ENCODE measurements around the gene ZFTA.
"Not testable (repeated sequence)": the region's sequence is repeated elsewhere in the genome, so short reads cannot be mapped to it uniquely, and the experiment has no call there.

The ZFTA gene

DNA sequence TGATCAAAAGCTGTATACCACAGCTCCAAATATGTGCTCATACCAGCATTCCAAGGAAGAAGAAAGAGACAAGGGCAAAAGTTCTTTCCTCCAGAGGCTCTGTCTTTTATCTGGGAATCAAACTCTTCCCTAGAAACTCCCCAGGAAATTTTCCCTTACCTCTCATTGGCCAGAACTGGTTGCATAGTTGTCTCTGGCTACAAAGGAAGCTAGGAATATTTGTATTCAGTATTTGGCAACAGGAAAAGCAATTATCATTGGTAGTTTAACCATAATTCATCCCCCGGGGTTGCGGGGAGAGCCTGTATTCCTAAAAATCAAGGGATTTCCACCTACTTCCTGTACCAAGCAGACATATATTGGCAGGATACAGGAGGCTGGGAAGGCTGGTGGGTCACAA lies 10.5 kb upstream of the ZFTA start:
- no peaks in the 10 kb centered on the region for H3K9me3 ChIP-seq (ENCODE audit: control extremely low read depth in 1 of 5, control insufficient read depth in 4 of 5, insufficient read depth in 2 of 5, low read depth in 1 of 5, low read length in 4 of 5)
- no peak overlapping the region for H3K27ac ChIP-seq (ENCODE audit: insufficient read depth in 1 of 2, low read depth in 1 of 2, low read length in 2 of 2, poor library complexity in 1 of 2, severe bottlenecking in 2 of 2)
- no CpG with 5 or more reads among the region's 2 CpGs for WGBS (ENCODE audit: insufficient coverage)
- no peaks in the 10 kb centered on the region for H3K27me3 ChIP-seq (replicated peaks in 2 of 5; ENCODE audit: control insufficient read depth in 4 of 5, insufficient read depth in 5 of 5, low read length in 4 of 5)
- POLR2A ChIA-PET: no interaction called here
- no peak overlapping the region for H3K4me3 ChIP-seq (ENCODE audit: control insufficient read depth in 1 of 7, extremely low read depth in 1 of 7, insufficient read depth in 4 of 7, low read depth in 2 of 7, low read length in 6 of 7)
- H3K36me3 ChIP-seq (ENCODE audit: control insufficient read depth in 4 of 4, insufficient read depth in 4 of 4, low read length in 3 of 4): no peaks in the 10 kb centered on the region
- CTCF ChIA-PET: interaction anchor here (1.0 to 1.5 kb wide), 3 partner anchors 10 to 167 kb away, joined by 3 to 5 read pairs (median 4); partner anchors contain the start of gene ZFTA
- DNase-seq: no peak
- H3K4me1 ChIP-seq (ENCODE audit: control extremely low read depth in 1 of 4, control insufficient read depth in 4 of 4, insufficient read depth in 4 of 4, low read length in 3 of 4): no peaks in the 10 kb centered on the region

DNA sequence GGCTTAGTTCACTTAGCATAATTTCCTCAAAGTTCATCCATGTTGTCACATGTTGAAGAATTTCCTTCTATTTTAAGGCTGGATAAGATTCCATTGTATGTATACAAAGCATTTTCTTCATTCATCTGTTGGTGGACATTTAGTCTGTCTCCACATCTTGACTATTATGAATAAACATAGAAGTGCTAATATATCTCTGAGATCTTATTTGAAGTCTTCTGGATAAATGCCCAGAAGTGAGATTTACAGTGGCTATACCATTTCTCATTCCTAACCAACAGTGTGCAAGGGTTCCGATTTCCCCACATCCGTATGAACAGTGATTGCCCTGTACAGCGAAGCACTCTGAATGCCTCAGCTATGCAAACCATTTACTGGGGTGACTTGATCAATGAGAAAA lies 6.6 kb upstream of the ZFTA start:
- no peak overlapping the region for H3K4me3 ChIP-seq (ENCODE audit: control insufficient read depth in 1 of 7, extremely low read depth in 1 of 7, insufficient read depth in 4 of 7, low read depth in 2 of 7, low read length in 6 of 7)
- no peaks in the 10 kb centered on the region for H3K9me3 ChIP-seq (ENCODE audit: control extremely low read depth in 1 of 5, control insufficient read depth in 4 of 5, insufficient read depth in 2 of 5, low read depth in 1 of 5, low read length in 4 of 5)
- H3K27ac ChIP-seq (ENCODE audit: insufficient read depth in 1 of 2, low read depth in 1 of 2, low read length in 2 of 2, poor library complexity in 1 of 2, severe bottlenecking in 2 of 2): no peak overlapping the region
- peaks cover 0 to 23% (median 11%) of the 10 kb centered on the region in 5 experiments for H3K27me3 ChIP-seq (replicated peaks in 2 of 5; ENCODE audit: control insufficient read depth in 4 of 5, insufficient read depth in 5 of 5, low read length in 4 of 5)
- DNase-seq: no peak
- no peaks in the 10 kb centered on the region for H3K36me3 ChIP-seq (ENCODE audit: control insufficient read depth in 4 of 4, insufficient read depth in 4 of 4, low read length in 3 of 4)
- 100% methylated on average over 3 of the region's 3 CpGs for WGBS (ENCODE audit: insufficient coverage)
- CTCF ChIA-PET: no interaction called here
- H3K4me1 ChIP-seq (ENCODE audit: control extremely low read depth in 1 of 4, control insufficient read depth in 4 of 4, insufficient read depth in 4 of 4, low read length in 3 of 4): peaks cover 0 to under 1% (median under 1%) of the 10 kb centered on the region in 4 experiments
- POLR2A ChIA-PET: no interaction called here

DNA sequence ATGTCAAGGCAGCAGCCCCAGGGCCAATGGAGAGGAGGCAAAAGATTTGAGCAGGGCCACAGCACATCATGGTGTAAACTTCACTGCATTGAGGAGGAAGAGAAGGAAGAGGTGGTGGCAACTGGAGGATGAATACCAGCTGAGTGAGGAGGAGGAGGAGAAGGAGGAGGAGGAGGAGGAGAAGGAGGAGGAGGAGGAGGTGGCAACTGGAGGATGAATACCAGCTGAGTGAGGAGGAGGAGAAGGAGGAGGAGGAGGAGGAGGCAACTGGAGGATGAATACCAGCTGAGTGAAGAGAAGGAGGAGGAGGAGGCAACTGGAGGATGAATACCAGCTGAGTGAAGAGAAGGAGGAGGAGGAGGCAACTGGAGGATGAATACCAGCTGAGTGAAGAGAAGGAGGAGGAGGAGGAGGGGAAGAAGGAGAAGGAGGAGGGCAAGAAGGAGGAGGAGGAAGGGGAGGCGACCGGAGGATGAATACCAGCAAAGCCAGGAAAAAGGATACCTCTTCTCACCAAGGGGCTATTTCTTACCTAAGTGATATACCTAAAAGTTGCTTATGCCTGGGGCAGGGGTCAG lies 3.3 kb upstream of the ZFTA start:
- 100% methylated on average over 2 of the region's 2 CpGs for WGBS (ENCODE audit: insufficient coverage)
- CTCF ChIA-PET: interaction anchor here (0.6 kb wide), 1 partner anchor 111 kb away, joined by 3 read pairs; no protein-coding TSS in a partner anchor
- H3K4me3 ChIP-seq (ENCODE audit: control insufficient read depth in 1 of 7, extremely low read depth in 1 of 7, insufficient read depth in 4 of 7, low read depth in 2 of 7, low read length in 6 of 7); POLR2A ChIA-PET; H3K27ac ChIP-seq (ENCODE audit: insufficient read depth in 1 of 2, low read depth in 1 of 2, low read length in 2 of 2, poor library complexity in 1 of 2, severe bottlenecking in 2 of 2); DNase-seq; H3K9me3 ChIP-seq (ENCODE audit: control extremely low read depth in 1 of 5, control insufficient read depth in 4 of 5, insufficient read depth in 2 of 5, low read depth in 1 of 5, low read length in 4 of 5); H3K36me3 ChIP-seq (ENCODE audit: control insufficient read depth in 4 of 4, insufficient read depth in 4 of 4, low read length in 3 of 4): not testable (repeated sequence)
- peaks cover 0 to 29% (median 16%) of the 10 kb centered on the region in 5 experiments for H3K27me3 ChIP-seq (replicated peaks in 2 of 5; ENCODE audit: control insufficient read depth in 4 of 5, insufficient read depth in 5 of 5, low read length in 4 of 5)
- H3K4me1 ChIP-seq (ENCODE audit: control extremely low read depth in 1 of 4, control insufficient read depth in 4 of 4, insufficient read depth in 4 of 4, low read length in 3 of 4): peaks cover 0 to 26% (median 20%) of the 10 kb centered on the region in 4 experiments

- POLR2A ChIA-PET: no interaction called here
- CTCF ChIA-PET: no interaction called here
- WGBS (ENCODE audit: insufficient coverage): 100% methylated on average over 5 of the region's 7 CpGs
- H3K9me3 ChIP-seq (ENCODE audit: control extremely low read depth in 1 of 5, control insufficient read depth in 4 of 5, insufficient read depth in 2 of 5, low read depth in 1 of 5, low read length in 4 of 5): no peaks in the 10 kb centered on the region
- H3K4me3 ChIP-seq (ENCODE audit: control insufficient read depth in 1 of 7, extremely low read depth in 1 of 7, insufficient read depth in 4 of 7, low read depth in 2 of 7, low read length in 6 of 7): no peak overlapping the region
- peaks cover 0 to 29% (median 16%) of the 10 kb centered on the region in 5 experiments for H3K27me3 ChIP-seq (replicated peaks in 2 of 5; ENCODE audit: control insufficient read depth in 4 of 5, insufficient read depth in 5 of 5, low read length in 4 of 5)
- DNase-seq: no peak
- peaks cover 0 to 31% (median 26%) of the 10 kb centered on the region in 4 experiments for H3K4me1 ChIP-seq (ENCODE audit: control extremely low read depth in 1 of 4, control insufficient read depth in 4 of 4, insufficient read depth in 4 of 4, low read length in 3 of 4)
- no peak overlapping the region for H3K27ac ChIP-seq (ENCODE audit: insufficient read depth in 1 of 2, low read depth in 1 of 2, low read length in 2 of 2, poor library complexity in 1 of 2, severe bottlenecking in 2 of 2)
- H3K36me3 ChIP-seq (ENCODE audit: control insufficient read depth in 4 of 4, insufficient read depth in 4 of 4, low read length in 3 of 4): peaks cover 0 to 3% (median 0%) of the 10 kb centered on the region in 4 experiments
Observed at GRCh38 chr11:63770763-63771162, 2.2 kb upstream of the ZFTA start.

- 10% methylated on average over 26 of the region's 35 CpGs for whole genome bisulfite sequencing (ENCODE audit: insufficient coverage)
- H3K27me3 ChIP-seq (replicated peaks in 2 of 5; ENCODE audit: control insufficient read depth in 4 of 5, insufficient read depth in 5 of 5, low read length in 4 of 5): peaks cover 0 to 29% (median 16%) of the 10 kb centered on the region in 5 experiments
- peaks cover 0 to 9% (median 5%) of the 10 kb centered on the region in 4 experiments for H3K36me3 ChIP-seq (ENCODE audit: control insufficient read depth in 4 of 4, insufficient read depth in 4 of 4, low read length in 3 of 4)
- POLR2A ChIA-PET: interaction anchor here (0.6 kb wide), 1 partner anchor 85 kb away, joined by 6 read pairs; no protein-coding TSS in a partner anchor
- CTCF ChIA-PET: interaction anchor here (1.0 to 2.6 kb wide), 5 partner anchors 9 to 175 kb away, joined by 3 to 13 read pairs (median 4); no protein-coding TSS in a partner anchor
- H3K27ac ChIP-seq (ENCODE audit: insufficient read depth in 1 of 2, low read depth in 1 of 2, low read length in 2 of 2, poor library complexity in 1 of 2, severe bottlenecking in 2 of 2): no peak overlapping the region
- peaks cover 0 to 31% (median 26%) of the 10 kb centered on the region in 4 experiments for H3K4me1 ChIP-seq (ENCODE audit: control extremely low read depth in 1 of 4, control insufficient read depth in 4 of 4, insufficient read depth in 4 of 4, low read length in 3 of 4)
- peak overlapping the region; percentile 76 to 93 (median 85) for H3K4me3 ChIP-seq (ENCODE audit: control insufficient read depth in 1 of 7, extremely low read depth in 1 of 7, insufficient read depth in 4 of 7, low read depth in 2 of 7, low read length in 6 of 7)
- H3K9me3 ChIP-seq (ENCODE audit: control extremely low read depth in 1 of 5, control insufficient read depth in 4 of 5, insufficient read depth in 2 of 5, low read depth in 1 of 5, low read length in 4 of 5): no peaks in the 10 kb centered on the region
- peak in 2 of 3 donors; percentile 15 to 46 for DNase-seq
Observed at GRCh38 chr11:63769714-63770455, 1.3 kb upstream of the ZFTA start.

- Histone ChIP-seq H3K4me1 (ENCODE audit: control extremely low read depth in 1 of 4, control insufficient read depth in 4 of 4, insufficient read depth in 4 of 4, low read length in 3 of 4) (peaks cover 0 to 31% (median 26%) of the 10 kb centered on the region in 4 experiments), H3K36me3 (ENCODE audit: control insufficient read depth in 4 of 4, insufficient read depth in 4 of 4, low read length in 3 of 4) (peaks cover 2 to 15% (median 10%) of the 10 kb centered on the region in 4 experiments), H3K27me3 (replicated peaks in 2 of 5; ENCODE audit: control insufficient read depth in 4 of 5, insufficient read depth in 5 of 5, low read length in 4 of 5) (peaks cover 0 to 29% (median 16%) of the 10 kb centered on the region in 5 experiments), H3K9me3 (ENCODE audit: control extremely low read depth in 1 of 5, control insufficient read depth in 4 of 5, insufficient read depth in 2 of 5, low read depth in 1 of 5, low read length in 4 of 5) (no peaks in the 10 kb centered on the region), H3K27ac (ENCODE audit: insufficient read depth in 1 of 2, low read depth in 1 of 2, low read length in 2 of 2, poor library complexity in 1 of 2, severe bottlenecking in 2 of 2) (no peak overlapping the region), H3K4me3 (ENCODE audit: control insufficient read depth in 1 of 7, extremely low read depth in 1 of 7, insufficient read depth in 4 of 7, low read depth in 2 of 7, low read length in 6 of 7) (peak overlapping the region; percentile 76 to 93 (median 85))
- ChIA-PET POLR2A (interaction anchor here (0.6 kb wide), 1 partner anchor 85 kb away, joined by 6 read pairs; no protein-coding TSS in a partner anchor), CTCF (interaction anchor here (1.0 to 4.1 kb wide), 12 partner anchors 10 to 176 kb away, joined by 3 to 21 read pairs (median 4); no protein-coding TSS in a partner anchor)
- DNase-seq: peak; percentile 18 to 69 (median 59)
- 0% methylated on average over 65 of the region's 82 CpGs for WGBS (ENCODE audit: insufficient coverage)
Observed at GRCh38 chr11:63769042-63769713, 603 bp upstream of the ZFTA start.
